Caki2 (cell line): ENCODE data around the gene STXBP6. TPM values are rescaled to one million over a fixed set of nuclear protein-coding genes. Genes with fewer than 3 reads are reported as not detected.
"Not testable (repeated sequence)": the region's sequence is repeated elsewhere in the genome, so short reads cannot be mapped to it uniquely, and the experiment has no call there.

Experiments
- DNase-seq: peaks from one replicate; pipeline ENCODE4 v3.0.0-alpha.2; 2015; ENCODE audit warnings: low read depth
- in situ Hi-C: cut with HindIII; loops from 2 replicates; pipeline ENCODE4 v1.10.0; 2016; ENCODE audit warnings: low sequenced_read_pairs, low pct_unique_long_range_greater_than_20kb, mixed read lengths
- total RNA-seq: library from RNA; depleted of rRNA; stranded (reverse); fragments of >200 nt; shearing (Covaris generic); gene quantifications from 2 replicates; pipeline ENCODE4 v1.2.3, GENCODE V29; 2014; ENCODE audit warnings: low replicate concordance

The STXBP6 gene
- total RNA-seq, 1 experiment from 2014 or later: 14.9 TPM

DNA sequence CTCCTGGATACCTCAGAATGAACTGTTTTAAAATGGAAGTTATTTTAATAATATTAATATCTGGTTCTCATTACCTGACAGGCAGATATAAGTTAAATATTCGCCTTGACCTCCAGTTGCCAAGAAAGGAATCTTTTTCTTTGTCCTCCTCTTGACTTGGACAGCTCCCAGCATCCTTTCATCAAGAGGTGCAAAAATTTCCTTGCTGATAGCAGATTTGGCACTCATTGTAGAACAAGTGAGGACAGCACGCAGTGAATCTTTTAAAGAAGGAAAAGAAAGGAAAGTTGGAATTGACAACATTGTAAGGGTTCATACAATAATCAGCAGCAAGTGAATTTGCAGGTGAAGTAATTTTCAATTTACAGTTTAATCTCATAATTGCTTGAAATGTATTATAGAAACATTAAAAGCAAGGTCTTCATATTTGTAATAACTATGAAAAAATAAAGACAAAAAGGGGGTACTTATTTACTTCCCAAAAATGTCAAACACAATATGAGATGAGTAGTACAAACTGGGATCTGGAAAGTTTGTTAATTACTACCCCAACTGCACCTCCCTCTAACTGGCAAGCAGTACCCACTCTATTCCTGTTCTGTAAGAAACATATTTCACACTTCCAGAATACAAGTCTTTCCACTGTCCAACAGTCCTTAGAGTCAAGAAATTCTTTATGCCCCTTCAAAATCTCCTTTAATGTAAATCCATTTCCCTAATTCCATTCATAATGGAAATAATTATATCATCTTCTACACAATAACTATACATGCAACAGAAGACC, 75.2 kb downstream of the STXBP6 start:
- no peak for DNase-seq
- in situ Hi-C loops: no loop called here

DNA sequence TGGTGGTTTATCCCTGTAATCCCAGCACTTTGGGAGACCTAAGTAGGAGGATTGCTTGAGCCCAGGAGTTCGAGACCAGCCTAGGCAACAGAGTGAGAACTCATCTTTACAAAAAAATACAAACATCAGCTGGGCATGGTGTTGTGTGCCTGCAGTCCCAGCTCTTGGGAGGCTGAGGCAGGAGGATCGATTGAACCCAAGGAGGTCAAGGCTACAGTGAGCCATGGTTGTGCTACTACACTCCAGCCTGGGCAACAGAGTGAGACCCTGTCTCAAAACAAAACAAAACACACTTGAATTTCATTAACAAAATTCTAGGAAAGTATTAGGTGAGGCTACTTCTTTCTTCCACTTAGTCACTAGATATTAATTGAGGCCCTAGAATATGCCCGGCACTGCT, 77.1 kb downstream of the STXBP6 start:
- in situ Hi-C loops: no loop called here
- DNase-seq: no peak

DNA sequence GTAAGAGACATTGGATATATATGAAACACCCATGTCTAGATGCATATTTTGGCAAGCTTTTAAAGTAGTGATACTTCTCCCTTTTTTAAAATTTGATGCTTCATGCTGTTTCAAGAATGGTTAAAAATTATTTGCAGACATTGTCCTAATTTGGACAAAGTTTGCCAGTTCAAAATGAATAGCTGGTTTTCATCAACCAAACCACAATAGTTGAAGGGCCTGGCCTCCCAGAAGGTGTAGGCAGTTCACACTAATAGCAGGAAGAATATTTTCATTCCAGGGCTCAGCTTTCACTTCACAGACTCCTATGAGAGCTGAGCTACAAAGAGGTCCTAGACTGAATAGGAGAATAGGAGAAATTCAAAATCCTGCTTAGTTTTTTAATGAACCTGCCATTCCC, 78.7 kb downstream of the STXBP6 start:
- DNase-seq: no peak
- in situ Hi-C loops: no loop called here

DNA sequence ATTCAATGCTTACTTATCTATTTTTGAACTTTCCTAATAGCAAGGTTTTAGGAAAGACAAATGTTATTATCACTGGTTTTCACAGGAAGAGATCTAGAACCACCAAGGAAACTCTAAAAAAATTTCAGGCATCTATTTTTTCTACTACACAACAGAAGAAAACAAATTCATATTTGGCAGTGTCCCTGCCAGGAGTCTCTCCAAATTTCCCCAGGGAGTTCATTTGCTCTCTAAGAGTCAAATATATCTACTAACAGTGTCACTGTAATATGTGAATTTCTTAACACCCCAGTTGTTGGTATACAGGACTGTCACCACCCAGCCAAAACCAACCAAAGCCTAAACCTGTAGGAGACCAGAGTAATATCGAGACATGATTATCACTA, 83.4 kb downstream of the STXBP6 start:
- in situ Hi-C loops: no loop called here
- no peak for DNase-seq

DNA sequence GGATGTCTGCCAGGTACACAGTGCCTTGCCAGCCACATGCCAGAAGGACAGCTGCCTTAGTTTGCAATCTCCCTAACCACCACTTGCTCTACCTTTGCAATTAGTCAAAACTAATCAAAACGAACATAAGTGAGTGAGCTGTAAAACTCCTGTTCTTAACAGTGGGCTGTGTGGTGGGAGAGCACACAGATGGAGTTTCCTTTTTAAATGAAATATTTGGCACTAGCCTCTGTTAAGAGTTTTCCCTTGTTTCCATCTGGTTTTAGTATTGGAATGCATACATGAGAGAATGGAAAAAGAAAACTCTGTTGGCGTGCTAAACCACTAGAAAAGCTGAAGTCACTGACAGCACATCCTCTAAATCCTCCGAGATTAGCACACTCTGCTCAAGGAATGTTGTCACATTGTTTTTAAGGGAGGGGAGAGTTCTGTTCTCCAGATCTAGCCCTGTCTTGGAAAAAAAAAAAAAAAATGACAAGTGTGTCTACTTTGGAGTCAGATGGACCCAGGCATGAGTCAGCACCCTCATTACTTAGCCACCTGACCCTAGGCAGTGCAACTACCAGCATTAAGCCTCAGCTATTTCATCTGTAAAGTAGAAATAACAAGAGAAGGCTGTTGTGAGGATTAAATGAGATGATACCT, 83.9 kb downstream of the STXBP6 start:
- in situ Hi-C loops: no loop called here
- peak; percentile 84 for DNase-seq

DNA sequence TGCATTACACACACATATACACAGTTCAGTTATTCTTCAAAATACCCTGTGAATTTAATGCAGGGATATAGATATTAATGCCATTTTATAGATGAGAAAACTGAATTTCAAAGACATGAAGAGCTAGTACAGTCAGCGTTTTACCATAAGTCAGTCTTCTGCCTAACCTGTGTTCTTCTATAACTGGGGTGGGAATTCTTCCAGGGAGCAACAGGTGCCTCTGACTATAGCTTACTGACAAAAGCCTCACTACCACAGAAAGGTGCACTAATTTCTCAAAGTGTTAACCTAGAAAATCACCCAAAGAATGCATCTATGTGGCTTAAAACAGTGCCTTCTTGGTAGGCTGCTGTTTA, 84.4 kb downstream of the STXBP6 start:
- DNase-seq: no peak
- in situ Hi-C loops: no loop called here

DNA sequence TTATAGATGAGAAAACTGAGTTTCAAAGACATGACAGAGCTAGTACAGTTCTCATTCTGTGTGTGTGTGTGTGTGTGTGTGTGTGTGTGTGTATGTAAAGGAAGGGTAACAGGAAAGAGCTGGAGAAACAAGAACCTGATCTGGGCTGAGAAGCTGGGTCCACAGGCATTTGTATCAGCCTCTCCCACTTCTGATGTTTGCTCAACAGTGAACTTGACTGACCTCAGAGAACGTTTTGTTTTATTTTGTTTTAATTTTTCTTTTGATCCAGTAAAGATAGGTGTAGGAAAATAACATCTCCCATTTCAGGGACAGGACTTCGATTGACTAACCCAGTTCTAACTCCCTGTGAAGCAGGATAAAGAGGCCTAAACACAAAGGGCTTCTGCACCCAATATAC, 85.4 kb downstream of the STXBP6 start:
- in situ Hi-C loops: no loop called here
- DNase-seq: no peak

DNA sequence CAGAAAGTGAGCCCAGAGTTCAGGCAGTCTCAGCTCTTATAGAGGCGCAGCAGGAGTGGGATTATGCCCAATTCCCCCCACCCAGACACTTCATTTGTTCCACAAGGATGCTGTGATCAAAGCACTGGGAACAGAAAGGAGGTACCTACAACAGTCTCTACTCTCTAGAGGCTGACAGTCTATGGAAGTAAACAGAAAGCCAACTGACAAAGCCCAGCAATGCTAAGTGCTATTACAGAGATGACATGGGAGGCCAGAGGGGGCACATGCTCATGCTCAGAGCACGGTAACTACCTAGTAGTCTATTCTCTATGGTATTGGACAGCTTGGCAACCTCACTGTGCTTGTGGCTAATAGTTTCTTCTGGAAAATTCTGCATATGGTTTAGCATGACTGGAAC, 85.9 kb downstream of the STXBP6 start:
- in situ Hi-C loops: no loop called here
- no peak for DNase-seq

DNA sequence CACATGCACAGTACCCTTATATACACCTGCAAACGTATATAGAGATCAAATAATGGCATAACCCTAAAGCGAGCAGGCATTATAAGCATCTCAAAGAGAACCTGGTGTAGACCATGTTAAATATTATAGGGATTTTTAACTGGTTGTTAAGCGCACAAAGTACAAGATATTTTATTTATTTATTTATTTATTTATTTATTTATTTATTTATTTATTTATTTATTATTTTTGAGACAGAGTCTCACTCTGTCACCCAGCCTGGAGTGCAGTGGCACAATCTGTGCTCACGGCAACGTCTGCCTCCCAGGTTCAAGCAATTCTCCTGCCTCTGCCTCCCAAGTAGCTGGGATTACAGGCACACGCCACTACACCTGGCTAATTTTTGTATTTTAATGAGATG, 87.8 kb downstream of the STXBP6 start:
- in situ Hi-C loops, DNase-seq: not testable (repeated sequence)

DNA sequence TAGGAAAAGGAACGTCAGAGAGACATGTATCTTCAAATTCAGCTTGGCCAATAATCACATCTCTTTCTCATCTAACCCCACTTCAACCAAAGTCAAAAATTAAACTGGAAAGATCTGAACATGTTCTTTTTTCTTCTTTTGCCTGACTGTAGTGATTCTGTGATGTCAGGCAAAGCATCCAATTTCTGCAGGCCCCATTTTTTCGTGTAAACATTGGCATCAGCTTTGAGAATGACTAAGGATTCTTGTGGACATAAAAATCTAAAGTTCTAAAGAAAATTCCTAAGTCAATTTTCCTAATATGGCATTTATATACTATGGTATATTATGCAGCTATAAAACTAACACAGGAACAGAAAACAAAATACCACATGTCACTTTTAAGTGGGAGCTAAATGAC, 89.1 kb downstream of the STXBP6 start:
- in situ Hi-C loops: no loop called here
- DNase-seq: no peak

DNA sequence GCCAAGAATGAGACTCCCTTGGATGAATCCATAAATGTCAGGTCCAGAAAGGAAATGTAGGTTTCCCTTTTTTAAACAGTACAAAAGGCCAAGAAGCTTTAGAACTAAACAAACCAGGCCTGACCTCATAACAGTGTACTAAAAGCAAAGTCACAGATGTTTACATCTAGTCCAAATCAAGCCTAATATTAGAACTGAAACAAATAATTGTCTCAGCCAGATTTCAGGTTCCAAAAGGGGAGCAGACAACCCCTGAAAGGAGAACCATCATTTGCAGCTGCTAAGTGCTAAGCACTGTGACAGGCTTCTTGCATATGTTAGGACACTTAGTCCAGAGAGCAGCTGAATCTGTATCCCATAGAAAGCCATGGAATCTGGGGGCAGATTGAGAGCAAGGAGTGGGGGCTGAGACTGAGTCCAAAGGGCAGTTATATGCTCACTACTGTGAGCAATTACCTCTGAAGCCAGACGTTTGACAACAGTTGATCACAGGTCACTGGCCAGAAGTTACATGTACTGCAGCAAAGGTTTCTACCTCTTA, 90.1 kb downstream of the STXBP6 start:
- in situ Hi-C loops: no loop called here
- DNase-seq: no peak

DNA sequence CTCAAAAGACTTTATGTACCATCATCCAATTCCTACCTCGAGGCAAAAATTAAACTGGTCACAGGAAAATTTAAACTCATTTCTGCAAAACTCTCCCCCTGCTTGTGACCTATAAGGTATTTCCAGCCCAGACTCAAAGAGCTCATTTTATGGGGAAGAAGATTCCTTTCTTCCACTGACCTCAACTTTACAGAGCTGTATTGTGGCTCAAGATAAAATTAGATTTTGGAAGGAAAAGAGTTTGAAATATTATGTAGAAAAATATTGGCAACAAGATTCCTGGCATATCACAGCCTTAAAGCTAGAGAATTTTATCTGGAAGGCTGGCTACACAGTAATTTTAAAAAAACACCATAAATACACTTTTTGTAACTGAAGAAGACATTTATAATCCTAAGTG, 91.7 kb downstream of the STXBP6 start:
- no peak for DNase-seq
- in situ Hi-C loops: no loop called here

DNA sequence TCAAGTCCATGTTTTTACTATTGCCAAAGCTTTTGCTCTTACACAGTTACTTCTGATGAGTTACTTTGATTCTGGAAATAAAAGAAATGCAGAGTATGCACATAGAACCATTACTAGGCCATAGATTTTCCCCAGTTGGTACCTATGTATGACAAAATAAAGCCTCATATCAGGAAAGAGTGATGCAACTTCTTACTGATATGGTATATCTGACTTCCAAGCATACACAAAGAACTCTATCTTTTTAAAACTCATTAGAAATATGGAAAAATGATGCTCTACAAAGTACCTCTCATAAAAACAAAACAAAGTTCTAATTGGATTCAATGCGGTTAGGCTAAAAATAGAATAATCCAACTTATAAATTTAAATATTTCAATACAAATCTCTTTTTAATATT, 92.1 kb downstream of the STXBP6 start:
- in situ Hi-C loops: no loop called here
- DNase-seq: no peak

DNA sequence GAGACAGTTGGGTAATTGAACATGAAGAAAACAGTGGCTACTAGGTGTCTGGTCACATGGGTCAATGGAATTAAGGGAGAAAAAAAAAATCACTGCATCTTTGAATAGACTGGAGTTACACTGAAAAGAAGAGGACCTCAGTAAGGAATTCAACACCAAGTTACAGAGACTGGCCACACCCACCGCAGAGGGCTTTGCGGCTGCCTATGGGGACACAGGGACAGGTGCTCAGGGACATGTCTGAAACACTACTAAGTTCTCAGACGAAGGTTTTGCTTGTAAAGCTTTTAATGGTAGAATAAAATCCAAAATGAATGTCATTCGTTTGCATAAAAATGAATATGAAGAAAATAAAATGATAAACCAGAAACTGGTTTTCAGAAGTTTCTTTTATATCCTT, 93.8 kb downstream of the STXBP6 start:
- in situ Hi-C loops: no loop called here
- DNase-seq: no peak

DNA sequence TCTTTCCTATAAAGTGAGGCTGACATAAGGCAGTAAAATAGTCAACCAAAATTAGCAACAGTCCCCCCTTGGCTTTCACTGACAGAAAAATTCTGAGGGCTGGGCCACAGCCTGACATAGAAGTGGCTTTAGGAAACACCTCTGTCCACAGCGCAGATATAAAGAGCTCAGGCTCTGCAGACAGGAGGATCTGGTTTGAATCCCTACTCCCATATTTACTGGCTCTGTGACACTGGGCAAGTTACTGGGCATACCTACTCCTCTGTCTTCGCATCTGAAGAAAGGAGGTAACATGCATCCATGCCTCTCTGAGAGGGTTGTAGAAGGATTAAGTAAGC, 95.3 kb downstream of the STXBP6 start:
- DNase-seq: no peak
- in situ Hi-C loops: no loop called here

DNA sequence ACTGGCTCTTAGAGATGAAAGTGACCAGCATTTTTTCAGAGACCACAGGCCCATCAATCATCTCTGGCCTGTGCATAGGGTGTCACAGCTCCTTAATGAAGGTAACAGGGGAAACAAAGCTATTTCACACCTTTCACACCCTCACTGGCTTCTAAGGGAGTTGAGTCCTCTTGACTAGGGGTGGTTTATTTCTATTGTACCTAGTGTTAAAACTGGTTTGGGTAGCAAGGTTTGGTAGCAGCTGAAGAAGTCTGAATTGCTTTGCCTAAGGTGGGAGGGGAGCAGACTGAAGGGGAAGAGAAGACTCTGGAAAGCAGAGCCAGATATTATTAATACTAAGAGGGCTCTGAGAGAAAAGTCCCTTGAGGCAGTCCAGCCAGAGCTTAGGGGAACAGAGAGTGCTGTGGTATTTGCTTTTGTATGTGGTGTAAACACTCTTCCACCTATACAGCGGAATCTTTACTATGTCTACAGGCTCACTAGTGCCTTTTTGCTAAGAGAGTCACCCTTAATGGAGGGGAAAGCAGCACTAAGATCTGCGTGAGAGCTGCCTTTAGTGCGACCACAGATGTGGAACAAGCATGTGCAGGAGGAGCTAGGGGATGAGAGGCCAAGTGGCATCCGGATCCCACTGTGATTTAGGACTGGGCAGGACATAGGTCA, 95.8 kb downstream of the STXBP6 start:
- in situ Hi-C loops: no loop called here

DNA sequence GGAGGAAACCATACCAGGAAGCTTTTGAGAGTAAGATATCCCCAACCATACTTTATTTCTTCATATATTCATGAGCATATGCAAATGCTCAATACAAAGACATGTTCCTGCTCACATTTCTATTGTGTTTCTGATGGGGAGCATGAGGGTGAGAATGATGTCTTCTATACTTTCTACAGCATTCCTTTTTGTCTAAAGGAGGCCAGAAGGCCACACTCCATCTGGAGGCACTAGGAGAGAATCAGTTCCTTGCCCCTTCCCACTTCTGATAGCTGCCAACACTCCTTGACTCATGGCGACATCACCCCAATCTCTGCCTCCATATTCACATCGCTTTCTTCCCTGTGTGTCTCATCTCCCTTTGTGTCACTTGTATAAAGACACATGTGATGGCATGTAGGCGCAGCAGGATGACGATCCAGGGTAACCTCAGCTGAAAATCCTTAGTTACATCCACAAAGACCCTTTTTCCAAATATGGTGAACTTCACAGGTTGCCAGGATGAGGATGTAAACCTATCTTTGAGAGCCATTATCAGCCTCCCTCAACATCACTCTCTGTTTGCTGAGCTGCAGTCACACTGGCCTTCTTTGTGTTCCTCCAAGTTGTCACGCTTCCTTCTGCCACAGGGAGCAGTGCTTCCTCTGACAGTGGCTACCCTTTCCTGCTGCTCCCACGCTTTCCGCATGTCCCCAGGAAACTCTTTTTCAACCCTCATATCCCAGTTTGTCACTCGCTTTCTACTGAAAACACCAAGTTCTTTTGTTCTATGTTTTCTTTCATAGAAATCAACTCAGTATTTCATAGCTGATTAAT, 96.9 kb downstream of the STXBP6 start:
- no peak for DNase-seq
- in situ Hi-C loops: no loop called here

More for the DNA sequence above, 95.8 kb downstream of the STXBP6 start:
- no peak for DNase-seq

DNA sequence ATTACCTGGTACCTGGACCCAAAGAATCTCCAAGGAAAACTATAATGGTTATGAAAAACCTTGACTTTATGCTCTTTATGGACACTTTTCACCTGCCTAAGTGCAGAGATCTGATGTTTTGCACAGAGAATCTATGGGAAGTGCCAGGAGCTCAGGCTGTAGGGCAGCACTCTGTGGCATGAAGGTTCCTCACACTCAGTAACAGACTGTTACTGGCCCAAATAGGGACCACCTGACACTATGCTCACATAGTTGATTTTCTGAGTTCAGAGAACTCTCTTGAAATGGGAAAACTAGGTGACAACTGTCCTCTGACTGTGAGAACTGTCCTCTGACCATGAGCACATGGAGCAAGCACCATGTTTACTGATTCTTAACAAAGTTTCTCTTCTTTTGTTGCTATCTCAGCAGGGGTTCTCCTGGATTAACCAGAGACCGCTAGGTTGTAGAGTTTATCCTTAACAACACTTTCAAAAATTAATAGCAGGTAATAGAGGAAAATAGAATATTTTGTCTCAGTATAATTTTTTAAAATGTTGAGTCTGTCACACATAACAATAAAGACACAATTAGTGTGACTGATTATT, 101.6 kb downstream of the STXBP6 start:
- in situ Hi-C loops: no loop called here
- no peak for DNase-seq
